Activated naive CD4-positive, alpha-beta T cell treated with Interleukin-2 at 50 U/mL for 16 hours (primary cell): ENCODE data around the gene LGSN.
"Not testable (repeated sequence)": the region's sequence is repeated elsewhere in the genome, so short reads cannot be mapped to it uniquely, and the experiment has no call there.

ENCODE experiments used
- DNase-seq: peaks from one replicate; pipeline ENCODE4 v3.0.0-alpha.2; 2020

The LGSN gene

DNA sequence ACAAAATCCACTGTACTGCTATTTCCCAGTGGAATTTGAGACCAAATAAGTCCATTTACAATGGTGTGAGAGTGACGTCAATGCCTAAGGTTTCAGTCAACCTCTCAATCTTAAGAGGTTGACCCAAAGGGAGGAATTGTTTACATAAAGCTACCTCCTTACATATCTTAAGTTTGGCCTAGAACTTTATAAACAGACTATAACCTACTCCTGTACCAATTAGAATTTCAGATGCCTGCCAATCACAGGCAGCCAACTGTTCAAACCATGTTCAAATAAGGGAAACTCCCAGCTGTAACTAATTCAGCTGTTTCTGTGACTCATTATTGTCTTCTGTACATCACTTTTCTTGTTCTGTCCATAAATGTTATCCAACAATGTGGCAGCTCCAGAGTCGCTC lies 14.5 kb downstream of the LGSN start:
- DNase-seq: no peak

- no peak for DNase-seq
Observed at GRCh38 chr6:63303476-63303875, 16.3 kb downstream of the LGSN start.

- no peak for DNase-seq
Observed at GRCh38 chr6:63299667-63300066, 20.1 kb downstream of the LGSN start.

- DNase-seq: no peak
Observed at GRCh38 chr6:63295553-63296194, 24.1 kb downstream of the LGSN start.

DNA sequence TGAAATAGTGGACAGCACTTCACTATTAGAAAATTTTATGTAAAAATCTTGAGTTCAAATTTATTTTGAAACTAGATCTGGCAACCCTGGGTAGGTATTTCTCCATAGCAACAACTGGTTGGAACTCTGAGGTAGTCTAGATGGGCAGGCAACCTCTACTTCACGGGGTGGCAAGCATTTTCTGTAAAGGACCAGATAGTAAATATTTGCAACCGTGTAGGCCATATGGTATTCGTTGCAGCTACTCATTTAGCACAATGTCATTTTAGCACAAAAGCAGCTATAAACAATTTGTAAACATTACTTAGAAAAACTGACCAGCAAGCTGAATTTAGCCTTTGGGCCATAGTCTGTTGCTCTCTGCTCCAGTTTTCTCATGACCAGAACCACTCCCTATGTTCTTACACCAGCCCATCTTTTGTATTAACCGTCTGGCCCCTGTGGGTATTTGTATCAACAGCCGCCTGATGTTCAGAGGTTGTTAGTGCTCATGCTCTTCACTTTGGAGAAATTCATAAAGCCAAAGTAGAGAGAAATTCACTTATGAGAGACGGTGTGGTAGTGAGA lies 29.2 kb downstream of the LGSN start:
- DNase-seq: no peak

DNA sequence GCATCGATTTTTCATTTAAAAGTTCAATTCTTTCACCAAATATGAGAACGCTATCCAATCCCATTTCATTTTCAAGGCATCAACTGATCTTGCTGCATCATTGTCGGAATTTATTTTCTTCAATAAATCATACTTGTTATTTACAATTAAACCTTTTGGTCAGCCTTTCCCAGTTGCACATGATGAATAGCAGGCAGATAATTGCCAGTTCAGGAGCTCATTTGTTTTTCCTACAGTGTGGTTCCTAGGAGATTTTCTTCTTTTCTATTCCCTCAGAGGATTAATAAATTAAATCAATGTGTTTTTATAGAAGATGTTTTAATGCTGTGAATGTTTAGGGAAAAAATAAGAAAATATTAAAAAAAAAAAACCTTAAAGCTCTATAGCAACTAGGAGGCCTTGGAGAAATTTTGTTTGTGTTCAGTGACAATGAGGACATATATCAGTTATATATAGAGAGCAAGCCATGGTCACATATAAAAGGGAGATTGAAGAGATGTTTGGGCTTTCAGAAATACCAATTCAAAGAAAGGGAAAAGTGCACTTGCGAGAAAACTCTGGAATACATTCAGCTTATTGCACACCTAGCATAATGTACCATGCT lies 30.4 kb downstream of the LGSN start:
- DNase-seq: no peak

DNA sequence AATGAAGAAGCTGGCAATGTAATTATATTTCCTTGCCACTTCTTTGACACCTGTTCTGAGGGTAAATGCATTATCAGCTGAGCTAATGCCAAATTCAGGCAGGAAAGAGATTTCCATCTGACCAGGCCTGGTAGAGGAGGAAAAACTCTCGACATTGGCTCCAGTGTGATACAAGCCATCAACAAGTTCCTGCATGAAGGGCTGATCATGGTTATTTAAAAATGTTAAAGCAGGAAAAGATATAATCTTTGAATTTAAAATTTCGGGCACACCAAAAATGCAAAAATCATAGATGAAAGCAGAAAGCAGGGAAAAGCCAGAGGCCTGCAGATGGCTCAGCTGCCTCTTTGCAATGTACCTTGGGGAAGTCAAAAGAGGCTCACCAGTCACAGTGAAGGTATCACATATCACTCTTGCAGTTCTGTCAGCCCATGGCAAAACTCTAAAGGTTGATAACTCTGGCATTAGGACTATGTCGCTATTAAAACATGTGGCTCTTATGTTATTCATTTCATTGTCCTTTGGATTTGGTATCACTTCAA lies 39.1 kb downstream of the LGSN start:
- no peak for DNase-seq

DNA sequence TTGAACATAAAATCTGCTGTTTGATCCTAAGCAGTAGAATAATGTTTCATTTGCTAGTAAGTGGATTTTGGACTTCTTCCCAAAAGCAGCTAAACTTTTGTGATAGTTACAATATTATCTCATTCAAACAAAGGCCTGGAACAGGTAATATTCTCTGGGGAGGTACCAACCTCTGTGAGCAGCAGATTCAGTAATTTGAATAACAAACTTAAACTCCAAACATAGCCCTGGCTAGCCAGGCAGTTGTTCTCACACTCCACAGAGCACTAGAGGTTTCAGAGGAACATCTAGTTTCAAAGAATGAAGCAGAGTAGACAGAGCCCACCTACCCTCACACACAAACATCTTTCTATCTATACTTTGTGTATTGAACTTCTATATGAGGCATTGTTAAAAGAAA lies 40.9 kb downstream of the LGSN start:
- DNase-seq: no peak

DNA sequence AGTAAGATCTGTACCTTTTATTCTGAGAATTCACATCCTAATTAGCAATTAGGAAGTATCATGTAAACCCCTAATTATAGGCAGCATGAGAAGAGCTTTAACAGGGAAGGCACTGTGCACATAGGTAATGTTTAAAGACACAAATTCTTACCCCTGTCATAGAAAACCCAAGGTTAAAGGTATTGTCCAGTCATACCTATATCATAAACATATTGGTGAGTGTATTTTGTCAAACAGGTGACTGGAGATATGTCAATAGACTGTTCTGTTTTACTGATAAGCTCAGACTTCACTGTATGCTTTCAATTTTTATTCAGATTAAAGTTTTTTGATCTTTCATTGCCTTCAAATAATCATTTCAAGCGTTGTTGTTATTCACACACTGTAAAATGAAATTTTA lies 43.8 kb downstream of the LGSN start:
- no peak for DNase-seq

- DNase-seq: not testable (repeated sequence)
Observed at GRCh38 chr6:63274795-63275430, 44.9 kb downstream of the LGSN start.

DNA sequence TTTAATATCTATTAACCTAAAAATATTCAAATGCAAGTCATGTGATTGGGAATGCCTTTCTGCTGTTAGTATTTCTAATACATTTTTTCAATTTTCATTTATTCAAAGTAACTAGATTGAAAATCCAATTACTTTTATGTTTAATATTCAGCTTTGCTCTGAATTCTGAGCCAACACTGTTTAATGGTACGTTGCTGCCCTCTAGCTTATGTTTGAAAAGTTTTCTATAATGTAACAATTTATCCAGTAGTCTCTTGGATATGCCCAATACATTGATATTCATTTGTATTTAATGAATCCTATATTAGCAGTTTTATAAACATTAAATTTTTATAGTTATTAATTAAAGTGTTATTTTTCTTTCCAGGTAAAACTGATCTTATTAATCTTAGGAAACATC lies 47.4 kb downstream of the LGSN start:
- no peak for DNase-seq

- no peak for DNase-seq
Observed at GRCh38 chr6:63269470-63269869, 50.3 kb downstream of the LGSN start.

- DNase-seq: no peak
Observed at GRCh38 chr6:63268574-63268973, 51.2 kb downstream of the LGSN start.

GRCh38 chr6:63267828-63268227 lies 52.0 kb downstream of the LGSN start:
- no peak for DNase-seq

DNA sequence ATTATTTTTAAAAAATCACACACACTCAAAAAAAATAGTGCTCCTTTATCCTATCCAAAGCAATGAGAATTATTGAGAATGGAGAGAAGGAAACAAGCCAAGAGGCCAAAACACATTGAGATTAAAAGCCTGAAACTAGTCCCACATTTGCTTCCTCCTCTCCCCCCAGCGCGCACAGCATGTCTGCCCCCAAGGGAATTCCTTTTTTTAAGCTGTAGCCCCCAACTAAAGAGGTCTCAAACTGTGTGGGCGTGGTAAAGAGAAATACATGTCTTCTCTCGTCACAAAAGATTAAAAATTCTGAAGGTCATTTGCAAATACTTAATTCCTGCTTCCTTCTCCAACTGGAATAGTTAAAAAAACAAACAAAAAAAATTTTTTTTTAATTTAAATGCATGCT lies 52.7 kb downstream of the LGSN start:
- DNase-seq: no peak

DNA sequence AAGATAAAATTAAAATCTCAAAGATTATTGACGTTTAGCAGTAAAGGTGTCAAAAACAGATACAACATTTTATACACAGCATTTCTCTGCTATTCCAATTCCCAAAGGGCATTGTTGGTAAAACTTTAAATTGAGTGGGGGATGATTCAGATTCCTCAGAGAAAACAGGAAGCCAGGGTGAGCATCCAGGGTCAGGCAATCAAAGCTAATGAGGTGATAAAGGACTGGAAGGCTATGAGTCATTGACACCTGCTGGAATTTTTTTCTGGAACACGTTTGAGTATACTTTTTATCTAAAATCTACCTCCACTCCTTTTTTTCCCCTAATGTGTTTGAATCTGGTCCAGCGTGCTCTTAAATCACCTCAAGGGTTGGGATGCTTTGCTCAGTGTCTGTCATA lies 56.3 kb downstream of the LGSN start:
- DNase-seq: no peak

GRCh38 chr6:63261820-63262219 lies 58.0 kb downstream of the LGSN start:
- DNase-seq: no peak

DNA sequence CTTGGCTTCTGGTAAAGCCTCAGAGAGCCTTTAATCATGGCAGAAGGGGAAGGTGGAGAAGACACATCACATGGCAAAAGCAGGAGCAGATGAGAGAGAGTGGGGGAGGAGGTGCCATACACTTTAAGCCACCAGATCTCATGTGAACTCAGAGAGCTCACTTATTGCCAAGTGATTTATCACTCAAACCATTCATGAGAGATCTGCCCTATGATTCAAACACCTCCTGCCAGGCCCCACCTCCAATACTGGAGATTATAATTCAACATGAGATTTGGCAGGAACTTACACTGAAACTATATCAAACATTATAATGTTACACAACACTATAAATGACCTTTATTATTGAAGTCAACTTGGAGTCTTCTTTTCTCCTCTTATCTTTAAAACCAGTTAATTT lies 60.6 kb downstream of the LGSN start:
- DNase-seq: no peak

DNA sequence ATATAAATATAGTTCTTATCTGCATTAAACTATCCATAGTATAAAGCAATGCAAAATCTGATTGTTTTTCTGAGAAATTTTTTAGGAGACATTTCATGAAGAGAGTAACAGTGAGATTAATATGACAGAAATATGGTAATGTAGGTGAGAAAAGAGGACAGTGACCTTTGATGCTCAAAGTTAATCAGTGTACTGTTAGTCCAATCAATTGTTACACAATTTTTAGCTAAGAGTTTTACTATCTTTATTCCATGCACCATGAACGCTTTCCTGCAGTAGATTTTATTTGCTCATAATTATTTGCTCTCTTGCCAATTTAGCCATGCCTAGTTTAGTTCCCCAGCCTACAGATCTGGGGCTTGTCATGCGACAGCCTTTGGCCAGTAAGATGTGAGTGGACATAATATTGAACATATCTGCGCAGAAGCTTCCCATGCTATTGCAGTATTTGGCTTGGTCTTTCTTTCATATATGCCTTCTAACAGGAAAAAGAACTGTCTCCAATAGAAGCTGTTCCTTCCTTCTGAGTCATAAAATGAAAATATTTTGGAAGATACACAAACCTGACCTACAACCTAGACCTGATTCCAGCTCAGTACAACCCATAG lies 69.8 kb downstream of the LGSN start:
- no peak for DNase-seq

DNA sequence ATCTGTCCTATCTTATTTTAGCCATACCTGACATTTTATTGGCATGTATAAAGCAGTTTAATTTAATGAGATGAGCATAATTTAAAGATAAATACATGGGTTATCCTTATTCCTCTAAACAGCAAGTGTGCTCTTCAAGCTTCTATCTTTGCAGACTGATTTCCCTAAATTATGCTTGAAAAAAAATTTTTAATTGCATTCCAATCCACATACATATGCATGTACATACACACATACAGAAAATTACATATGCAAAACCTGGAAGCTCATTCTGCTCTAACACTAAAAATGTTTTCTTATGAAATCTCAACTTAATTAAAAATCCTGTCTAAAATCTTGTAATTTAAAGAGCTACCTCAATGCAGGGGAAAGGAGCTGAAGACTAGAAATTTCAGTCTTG lies 73.2 kb downstream of the LGSN start:
- DNase-seq: no peak

DNA sequence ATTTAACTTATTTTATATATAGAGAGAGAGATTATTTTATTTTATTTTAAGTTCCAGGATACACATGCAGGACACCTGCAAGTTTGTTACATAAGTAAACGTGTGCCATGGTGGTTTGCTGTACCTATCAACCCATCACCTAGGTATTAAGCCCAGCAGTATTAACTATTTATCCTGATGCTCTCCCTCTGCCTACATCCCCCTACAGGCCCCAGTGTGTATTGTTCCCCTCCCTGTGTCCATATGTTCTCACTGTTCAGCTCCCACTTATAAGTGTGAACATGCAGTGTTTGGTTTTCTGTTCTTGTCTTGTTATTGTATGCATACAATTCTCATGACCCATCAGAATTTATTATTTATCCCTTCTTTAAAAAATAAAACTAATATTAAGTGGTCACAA lies 73.9 kb downstream of the LGSN start:
- DNase-seq: no peak

GRCh38 chr6:63245420-63245819 lies 74.4 kb downstream of the LGSN start:
- DNase-seq: no peak

DNA sequence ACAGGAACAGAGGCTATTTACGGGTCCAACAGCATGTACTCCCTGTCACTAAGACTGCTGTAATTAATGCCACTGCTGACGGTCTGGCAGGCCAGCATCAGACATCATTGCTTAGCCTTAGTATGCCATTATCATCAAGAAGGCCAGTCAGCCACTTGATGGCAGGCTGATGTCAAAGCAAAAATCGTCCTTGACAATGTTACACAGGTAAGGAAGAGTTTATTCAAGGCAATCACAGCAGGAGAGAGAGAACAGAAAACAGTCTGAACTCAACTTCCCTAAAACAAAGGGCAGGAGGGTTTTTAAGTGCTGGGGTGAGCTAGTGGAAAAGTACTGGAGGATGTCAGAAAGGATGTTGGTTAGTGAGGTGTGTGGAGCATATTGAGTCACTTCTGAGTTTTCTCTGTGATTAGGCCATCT lies 83.4 kb downstream of the LGSN start:
- no peak for DNase-seq

GRCh38 chr6:63230511-63230910 lies 89.3 kb downstream of the LGSN start:
- not testable (repeated sequence) for DNase-seq
